ENCODE data around the gene CUX1. TPM values are rescaled to one million over a fixed set of nuclear protein-coding genes. Genes with fewer than 3 reads are reported as not detected.

The CUX1 gene
- total RNA-seq, 1 experiment from 2014 or later = 53.5 TPM

DNA sequence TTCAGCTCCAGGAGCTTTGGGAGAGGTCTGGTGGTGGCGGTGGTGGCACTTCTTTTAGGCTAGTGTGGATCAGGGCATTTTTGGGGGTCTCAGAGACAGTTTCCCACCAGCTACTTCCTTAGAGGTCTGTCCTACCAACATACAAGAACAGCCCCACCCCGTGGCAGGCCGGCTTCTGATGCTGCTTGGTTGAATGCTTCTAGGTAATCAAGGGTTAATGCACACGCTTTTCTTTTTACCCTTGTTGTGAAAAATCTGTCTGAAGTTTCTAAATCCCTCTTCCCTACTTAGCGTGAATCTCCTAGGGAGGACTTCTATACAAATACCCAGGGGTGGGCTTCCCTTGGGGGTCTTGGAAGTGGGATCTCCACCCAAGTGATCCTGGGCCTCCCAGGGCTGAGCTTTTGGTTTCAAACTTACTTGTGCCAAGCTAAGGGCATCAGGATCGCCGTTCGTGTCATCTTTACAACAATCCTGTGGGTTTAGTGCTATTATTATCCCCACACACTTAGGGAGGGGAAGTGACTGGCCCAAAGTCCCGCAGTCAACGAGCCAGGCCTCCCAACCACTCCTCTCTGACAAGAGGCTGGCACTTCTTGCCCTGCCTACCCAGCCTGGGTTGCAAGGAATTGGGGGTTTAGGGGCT is 471.0 kb downstream of the CUX1 start:
- Histone ChIP-seq H3K56ac (ENCODE audit: insufficient read length, low read depth, low read length) (no peak overlapping the region), H3K27me3 (ENCODE audit: insufficient read depth, low read length) (no peaks in the 10 kb centered on the region), H4K20me1 (ENCODE audit: control insufficient read depth, insufficient read depth, insufficient read length) (no peaks in the 10 kb centered on the region), H3K9me3 (ENCODE audit: control insufficient read depth, low read depth, low read length) (no peaks in the 10 kb centered on the region), H2AK5ac (ENCODE audit: insufficient read length, low read length) (no peak overlapping the region), H2BK12ac (ENCODE audit: insufficient read length, low read depth, low read length) (no peak overlapping the region), H2BK120ac (ENCODE audit: low read depth, low read length, poor library complexity, severe bottlenecking) (no peak overlapping the region), H2BK20ac (ENCODE audit: low read depth, low read length, poor library complexity, severe bottlenecking) (no peak overlapping the region), H3K14ac (ENCODE audit: insufficient read depth, low read length) (no peak overlapping the region), H2BK15ac (ENCODE audit: low read depth, low read length) (no peak overlapping the region), H3K4ac (ENCODE audit: low read depth, low read length) (no peak overlapping the region), H3K18ac (ENCODE audit: insufficient read length, low read depth, low read length) (no peak overlapping the region), H2AFZ (ENCODE audit: low read length) (no peak overlapping the region), H3K79me2 (ENCODE audit: insufficient read depth, low read length) (no peaks in the 10 kb centered on the region), H3K79me1 (ENCODE audit: insufficient read depth, low read depth, low read length, poor library complexity, severe bottlenecking) (no peaks in the 10 kb centered on the region), H3K4me2 (ENCODE audit: insufficient read depth, insufficient read length, low read length) (peak overlapping the region; percentile 86), H3K23me2 (ENCODE audit: insufficient read length, low read depth, low read length, poor library complexity, severe bottlenecking) (peaks cover 13% of the 10 kb centered on the region), H3T11ph (ENCODE audit: low read length) (no peak overlapping the region), H3K4me1 (ENCODE audit: insufficient read depth, low read length) (no peaks in the 10 kb centered on the region), H4K8ac (replicated peaks; ENCODE audit: insufficient read length, low read depth, low read length) (no peak overlapping the region), H3K27ac (ENCODE audit: insufficient read length, low read depth, low read length) (no peak overlapping the region), H4K5ac (ENCODE audit: insufficient read length, low read depth, low read length) (no peak overlapping the region), H2BK5ac (ENCODE audit: insufficient read length, low read length) (no peak overlapping the region), H3K23ac (ENCODE audit: insufficient read length, low read depth, low read length) (no peak overlapping the region), H4K91ac (ENCODE audit: insufficient read length, low read depth, low read length) (no peak overlapping the region), H3K9ac (ENCODE audit: extremely low read depth, insufficient read length, low read length) (no peak overlapping the region)
- no peak for TF ChIP-seq CTCF (conservative IDR thresholded peaks at IDR 0.05)
- no peak for DNase-seq
- no CpG with 5 or more reads among the region's 10 CpGs for WGBS (ENCODE audit: extremely low coverage, insufficient read length, low lambda C conversion rate)
- Mint-ChIP-seq H3K4me1 (peaks cover 21 to 32% of the 10 kb centered on the region in 2 experiments), H3K27ac (no peak overlapping the region), H3K9me3 (no peaks in the 10 kb centered on the region; a peak in 1 of 5 replicates), H3K36me3 (ENCODE audit: insufficient read depth in 1 of 3, low read depth in 3 of 3) (no peaks in the 10 kb centered on the region), H3K4me3 (peak overlapping the region; percentile 64 to 81; a peak in 4 of 5 replicates), H3K27me3 (ENCODE audit: low read depth) (peaks cover 28% of the 10 kb centered on the region)

Measured in H9 (cell line).